Amniotic epithelial cell (primary cell): ENCODE measurements around the gene CGB1.
A peak's percentile ranks its signal among the peaks of the same experiment; 100 is the strongest.
"Not testable (repeated sequence)": the region's sequence is repeated elsewhere in the genome, so short reads cannot be mapped to it uniquely, and the experiment has no call there.

Experiments used
- DNase-seq: peaks from one replicate; pipeline ENCODE4 v3.0.0-alpha.2; 2010; ENCODE audit warnings: low read depth

The CGB1 gene

DNA sequence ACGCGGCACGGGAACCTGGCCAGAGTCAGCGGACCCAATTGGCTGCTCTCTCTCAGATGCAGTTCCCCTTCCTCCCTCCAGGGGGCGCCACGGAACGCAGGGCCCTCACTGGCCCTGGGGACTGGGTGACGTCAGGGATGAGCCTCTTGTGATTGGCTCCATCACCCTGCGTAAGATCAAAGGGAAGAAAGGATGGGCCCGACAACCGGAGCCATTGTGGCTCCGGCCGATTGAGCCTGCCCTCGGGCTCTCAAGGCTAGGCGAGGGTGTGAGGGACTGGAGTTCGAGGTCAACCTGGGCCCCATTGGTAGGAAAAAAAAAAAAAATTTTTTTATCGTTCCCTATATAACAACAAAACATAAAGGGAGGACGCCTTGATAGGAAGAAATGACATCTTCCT is at the start of gene CGB1:
TSS of gene CGB1 (minus strand) at position 81 of the 400 bp plus-strand sequence. CDS start 184 bp downstream, outside the sequence.
- DNase-seq = not testable (repeated sequence)

DNA sequence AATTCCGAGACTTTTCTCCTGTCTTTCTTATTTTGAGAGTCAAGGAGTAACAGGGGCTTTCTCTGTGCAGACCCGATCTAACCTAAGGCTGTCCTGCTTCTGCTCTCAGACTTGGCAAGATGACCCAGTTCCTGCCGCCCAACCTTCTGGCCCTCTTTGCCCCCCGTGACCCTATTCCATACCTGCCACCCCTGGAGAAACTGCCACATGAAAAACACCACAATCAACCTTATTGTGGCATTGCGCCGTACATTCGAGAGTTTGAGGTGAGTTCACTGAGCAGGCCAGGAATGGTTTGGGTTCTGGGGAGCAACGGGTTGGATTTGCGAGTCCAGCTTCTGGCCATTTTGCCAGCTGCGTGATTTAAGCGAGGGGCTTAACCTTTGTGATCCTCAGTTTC is 49.6 kb upstream of the CGB1 start:
- no peak for DNase-seq

- no peak for DNase-seq
Observed at GRCh38 chr19:49085868-49086232, 49.2 kb upstream of the CGB1 start.

DNA sequence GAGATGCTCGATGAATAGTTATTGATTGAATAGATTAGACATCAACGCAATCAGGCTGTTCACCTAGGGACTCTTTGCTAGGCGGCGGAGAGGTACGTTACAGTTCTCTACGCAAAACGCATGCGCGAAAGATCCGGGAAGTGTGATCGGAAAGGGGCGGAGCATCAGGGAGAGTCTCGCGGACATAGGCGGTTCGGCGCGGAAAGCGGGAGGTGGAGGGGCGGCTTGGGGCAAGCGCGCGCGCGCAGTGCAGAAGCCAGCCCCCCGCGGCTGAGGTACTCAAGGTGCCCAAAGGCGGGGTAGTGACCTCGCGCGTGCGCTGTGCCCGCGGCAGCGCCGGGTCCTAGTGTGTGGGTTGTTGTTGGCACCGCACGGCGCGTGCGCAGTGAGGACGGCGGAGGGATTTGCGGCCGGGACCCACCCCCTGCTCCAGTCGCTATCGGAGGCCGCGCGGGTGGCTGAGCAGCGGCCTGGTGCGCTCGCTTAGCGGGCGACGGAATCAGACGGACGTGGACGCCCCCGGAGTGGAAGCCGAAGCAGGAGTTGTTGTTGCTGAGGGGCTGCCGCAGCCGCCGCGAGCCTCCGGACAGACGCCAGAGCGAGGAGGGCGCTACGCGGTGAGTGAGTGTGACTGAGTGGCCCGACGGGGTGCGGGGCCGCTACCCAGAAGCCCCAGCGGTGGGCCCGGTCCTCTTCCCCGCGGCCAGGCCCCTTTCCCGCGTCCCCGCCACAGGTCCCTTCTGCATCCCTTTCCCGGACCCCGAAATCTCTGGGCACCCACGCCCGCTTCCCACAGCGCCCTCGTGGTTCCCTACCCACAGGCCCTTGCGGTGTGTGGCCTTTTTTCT is 48.5 kb upstream of the CGB1 start, which contains the start of gene SNRNP70:
TSS of gene SNRNP70 (plus strand) at position 432 of the 848 bp plus-strand sequence. CDS start 964 bp downstream, outside the sequence.
- DNase-seq = peak; percentile 99

GRCh38 chr19:49084206-49085019 is 47.7 kb upstream of the CGB1 start:
- DNase-seq = no peak

GRCh38 chr19:49081273-49081672 is 44.6 kb upstream of the CGB1 start:
- no peak for DNase-seq

- no peak for DNase-seq
Observed at GRCh38 chr19:49080392-49080791, 43.7 kb upstream of the CGB1 start.

DNA sequence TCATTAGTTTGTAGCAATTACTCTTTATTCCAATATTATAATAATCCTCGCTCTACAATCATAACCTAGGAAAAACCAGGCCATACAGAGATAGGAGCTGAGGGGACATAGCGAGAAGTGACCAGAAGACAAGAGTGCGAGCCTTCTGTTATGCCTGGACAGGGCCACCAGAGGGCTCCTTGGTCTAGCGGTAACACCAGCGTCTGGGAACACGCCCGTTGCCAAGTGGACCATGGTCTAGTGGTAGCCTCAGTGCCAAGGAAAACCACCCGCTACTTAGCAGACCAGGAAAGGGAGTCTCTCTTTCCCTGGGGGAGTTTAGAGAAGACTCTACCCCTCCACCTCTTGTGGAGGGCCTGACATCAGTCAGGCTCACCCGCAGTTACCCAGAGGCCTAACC is 38.2 kb upstream of the CGB1 start:
- DNase-seq = peak; percentile 52

DNA sequence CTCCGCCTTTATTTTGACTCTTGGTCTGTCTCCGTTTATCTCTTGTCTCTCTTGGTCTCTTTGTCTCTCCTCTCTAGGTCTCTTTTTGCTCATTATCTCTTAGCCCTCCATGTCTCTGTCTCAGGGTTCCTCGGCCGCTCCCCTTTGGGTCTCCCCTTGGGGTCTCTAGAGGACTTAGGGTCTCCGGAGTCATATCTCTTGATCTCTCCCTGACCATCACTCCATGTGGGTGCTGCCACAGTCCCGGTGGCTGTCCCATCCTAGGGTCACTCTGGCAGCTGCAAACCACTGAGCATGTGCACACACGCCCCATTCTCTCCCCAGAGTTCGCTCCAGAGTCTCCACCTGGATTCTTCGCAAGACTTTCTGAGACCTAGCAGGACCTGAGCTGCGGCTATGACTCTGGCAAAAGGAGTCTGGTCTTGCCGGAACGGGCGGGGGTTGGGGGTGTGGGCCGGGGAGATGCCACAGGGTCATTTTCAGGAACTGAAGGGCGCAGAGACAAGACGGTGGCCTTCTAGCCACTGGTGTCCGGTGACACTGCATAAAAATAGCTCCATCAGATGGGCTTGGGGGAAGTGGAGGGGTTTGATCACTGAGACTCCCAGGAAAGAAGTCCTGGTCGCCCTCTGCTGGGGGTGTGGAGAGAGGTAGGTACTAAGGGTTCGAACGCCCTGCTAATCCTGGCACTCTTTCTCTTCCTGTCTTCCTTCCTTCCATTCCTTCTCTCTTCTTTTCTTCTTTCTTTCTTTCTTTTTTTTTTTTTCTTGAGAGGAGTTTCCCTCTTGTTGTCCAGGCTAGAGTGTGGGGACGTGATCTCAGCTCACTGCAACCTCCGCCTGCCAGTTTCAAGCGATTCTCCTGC is 37.1 kb upstream of the CGB1 start:
- DNase-seq = no peak

DNA sequence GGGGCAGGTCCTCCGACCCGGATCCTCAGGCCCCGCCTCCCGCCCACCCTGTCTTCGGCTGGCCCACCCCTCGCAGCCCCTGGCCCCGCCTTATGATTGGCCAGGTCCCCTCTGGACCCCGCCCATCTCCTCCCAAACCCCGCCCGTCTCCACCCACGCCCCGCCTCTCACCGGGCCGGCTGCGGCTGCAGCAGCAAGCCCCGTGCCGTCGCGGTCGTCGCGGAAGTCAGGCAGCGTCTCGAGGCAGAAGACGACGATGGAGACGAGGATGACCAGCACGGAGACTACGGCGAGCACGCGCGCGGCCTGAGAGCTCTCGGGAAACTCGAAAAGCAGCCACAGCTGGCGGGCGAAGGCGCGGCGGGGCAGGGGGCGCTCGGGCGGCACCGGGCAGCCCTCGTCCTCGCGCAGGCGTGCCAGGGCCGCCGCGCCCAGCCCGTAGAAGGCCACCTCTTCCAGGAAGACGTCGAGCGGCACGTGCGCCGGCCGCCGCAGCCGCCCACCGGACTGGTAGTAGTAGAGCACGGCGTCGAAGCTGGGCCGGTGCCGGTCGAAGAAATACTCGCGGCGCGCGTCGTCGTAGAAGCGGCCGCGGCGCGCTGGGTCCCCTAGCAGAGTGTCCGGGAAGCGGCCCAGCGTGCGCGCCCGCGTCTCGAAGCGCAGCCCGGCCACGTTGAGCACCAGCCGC is 35.3 kb upstream of the CGB1 start:
- no peak for DNase-seq

GRCh38 chr19:49070416-49070815 is 33.7 kb upstream of the CGB1 start:
- no peak for DNase-seq

DNA sequence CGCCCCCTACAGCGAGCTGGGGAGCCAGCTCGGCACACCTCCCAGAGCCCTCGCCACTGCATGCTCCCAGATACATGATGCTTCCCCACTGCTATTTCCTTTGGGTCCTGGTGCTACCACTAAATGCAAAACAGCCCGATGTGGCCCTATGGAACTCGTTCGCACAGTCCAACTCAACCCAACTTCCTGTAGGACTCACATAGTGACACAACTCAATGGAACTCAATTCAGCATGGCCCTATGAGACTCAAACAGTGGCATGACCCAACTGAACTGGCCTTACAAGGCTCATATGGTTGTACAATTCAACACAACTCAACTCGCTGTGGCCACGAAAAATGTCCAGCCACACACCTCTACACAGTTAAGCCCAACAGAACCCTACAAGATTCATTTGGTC is 32.3 kb upstream of the CGB1 start:
- DNase-seq = no peak

GRCh38 chr19:49067554-49067953 is 30.9 kb upstream of the CGB1 start:
- DNase-seq = no peak

DNA sequence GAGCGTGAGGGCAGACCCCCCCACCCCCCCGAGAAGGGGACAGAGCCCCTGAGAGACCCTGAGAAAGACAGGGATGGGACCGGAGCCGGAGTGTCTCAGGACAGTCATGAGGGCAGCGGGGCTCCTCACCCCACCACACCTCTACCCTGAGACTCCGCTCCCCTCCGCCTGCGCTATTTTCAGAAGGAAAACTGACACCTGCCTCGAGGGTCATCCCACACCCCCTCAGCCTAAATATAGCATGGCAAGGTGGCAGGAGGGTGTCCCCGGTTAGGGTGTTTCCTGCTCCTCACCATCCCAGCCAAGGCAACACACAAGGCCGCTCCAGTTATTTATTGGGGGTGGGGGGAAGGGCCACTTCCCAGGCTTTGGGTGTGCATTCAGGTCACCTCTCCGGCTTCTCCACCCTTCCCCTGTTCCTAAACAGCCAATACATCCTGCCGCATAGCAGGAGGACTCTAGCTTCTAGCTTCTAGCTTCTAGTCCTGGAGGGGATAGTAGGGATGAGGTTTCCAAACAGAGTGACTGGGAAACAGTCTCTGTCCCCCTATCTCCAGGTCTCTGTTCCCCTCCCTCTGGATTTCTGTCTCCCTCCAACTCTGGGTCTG is 29.3 kb upstream of the CGB1 start:
- DNase-seq = no peak

DNA sequence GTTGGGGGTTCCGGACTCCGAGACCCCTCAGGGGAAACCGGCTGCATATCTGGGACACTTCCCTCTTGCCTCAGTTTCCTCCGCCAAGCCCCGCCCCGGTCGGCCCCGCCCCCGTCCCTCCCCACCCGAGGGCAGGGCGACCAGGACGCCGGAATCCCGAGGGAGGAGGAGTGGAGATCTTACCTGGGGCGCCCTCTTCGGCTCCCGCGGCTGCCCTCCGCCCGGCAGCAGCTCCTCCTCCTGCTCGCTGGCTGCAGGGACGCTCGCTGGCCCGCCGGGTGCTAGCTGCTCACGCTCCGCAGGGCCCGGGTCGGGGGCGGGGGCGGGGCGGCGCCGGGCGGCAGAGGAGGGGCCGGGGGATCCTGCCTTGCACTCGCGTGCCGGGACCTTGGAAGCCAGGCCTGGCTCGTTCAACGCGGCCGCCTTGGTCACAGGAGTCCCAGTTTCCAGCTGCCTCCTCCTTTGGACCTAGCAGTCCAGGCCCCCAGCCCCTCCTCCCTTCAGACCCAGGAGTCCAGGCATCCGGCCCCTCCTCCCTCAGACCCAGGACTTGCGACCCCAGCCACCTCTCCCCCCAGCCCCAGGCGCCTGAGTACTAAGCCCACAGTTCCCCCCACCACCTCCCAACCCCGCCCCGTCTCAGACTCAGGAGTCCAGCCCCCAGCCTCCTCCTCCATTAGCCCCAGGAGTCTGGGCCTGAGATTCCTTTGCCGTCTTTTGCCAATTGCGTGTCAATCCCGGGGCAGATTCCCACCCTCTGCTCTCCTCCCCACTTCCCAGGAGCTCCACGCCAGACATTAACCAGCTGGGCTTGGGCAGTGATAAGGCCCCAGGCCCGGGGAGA is 28.3 kb upstream of the CGB1 start, which contains the start of gene NTF4:
TSS of gene NTF4 (minus strand) at position 51 of the 844 bp plus-strand sequence. CDS start 2,821 bp downstream, outside the sequence.
- DNase-seq = peak; percentile 33

DNA sequence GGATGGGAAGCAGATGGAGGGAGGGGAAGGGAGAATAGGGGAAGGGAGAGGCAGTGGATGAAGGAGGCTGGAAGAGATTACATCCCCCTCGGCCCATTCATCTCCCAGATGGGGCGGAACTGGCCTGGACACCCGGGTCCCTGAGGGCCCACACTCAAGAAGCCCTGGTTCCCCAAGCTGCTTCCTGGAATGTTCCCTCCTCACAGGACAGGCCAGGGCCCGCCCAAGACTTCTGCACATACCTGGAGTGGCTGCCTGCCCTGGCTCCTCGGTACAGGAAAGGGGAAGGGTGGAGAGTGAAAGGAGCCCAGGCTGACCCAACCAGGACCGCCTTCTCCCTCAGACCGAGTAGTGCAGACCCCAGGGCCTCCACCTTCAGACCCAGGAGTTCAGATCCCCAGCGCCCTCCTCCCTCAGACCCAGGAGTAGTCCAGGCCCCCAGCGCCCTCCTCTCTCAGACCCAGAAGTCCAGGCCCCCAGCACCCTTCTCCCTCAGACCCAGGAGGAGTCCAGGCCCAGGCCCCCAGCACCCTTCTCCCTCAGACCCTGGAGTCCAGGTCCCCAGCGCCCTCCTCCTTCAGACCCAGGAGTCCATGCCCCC is 27.4 kb upstream of the CGB1 start:
- DNase-seq = no peak

DNA sequence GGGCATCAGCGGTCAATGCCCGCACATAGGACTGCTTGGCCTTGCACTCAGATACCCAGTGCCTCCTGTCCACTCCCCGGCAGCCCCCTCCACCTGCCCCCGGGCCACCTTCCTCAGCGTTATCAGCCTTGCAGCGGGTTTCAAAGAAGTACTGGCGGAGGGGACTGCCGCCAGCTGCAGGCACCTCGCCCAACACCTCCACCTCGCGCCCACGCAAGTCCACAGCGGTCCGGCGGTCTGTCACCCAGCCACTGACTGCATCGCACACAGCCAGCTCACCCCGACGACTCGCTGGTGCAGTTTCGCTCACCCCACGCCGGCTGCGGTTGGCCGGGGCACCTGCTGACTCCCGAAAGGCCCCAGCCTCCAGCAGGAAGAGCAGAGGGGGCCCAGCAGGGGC is 24.8 kb upstream of the CGB1 start:
- no peak for DNase-seq

GRCh38 chr19:49061000-49061399 is 24.3 kb upstream of the CGB1 start:
- no peak for DNase-seq

DNA sequence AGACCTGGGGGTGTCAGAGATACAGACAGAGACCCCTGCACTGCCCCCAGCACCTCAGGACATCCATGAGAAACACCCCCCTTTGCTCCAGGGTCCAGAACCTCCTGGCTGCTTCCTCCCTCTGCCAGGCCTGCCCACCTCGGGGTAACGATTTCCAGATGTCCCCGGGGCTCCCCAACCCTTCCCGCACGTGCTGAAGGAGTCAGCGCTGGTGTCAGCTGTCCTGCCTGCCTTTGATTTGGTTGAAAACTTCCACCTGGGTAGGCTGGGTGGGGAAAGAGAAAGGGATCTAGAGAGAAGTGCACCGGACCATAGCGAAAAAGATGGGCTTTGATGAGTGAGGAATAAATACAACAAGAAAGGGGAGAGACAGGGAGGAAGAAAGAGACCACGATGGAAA is 22.4 kb upstream of the CGB1 start:
- DNase-seq = no peak

- no peak for DNase-seq
Observed at GRCh38 chr19:49058562-49058961, 21.9 kb upstream of the CGB1 start.
